Left renal pelvis (tissue), 4 donors: ENCODE results near the gene PRPSAP2. TPM values are rescaled to one million over a fixed set of nuclear protein-coding genes. Genes with fewer than 3 reads are reported as not detected.
"Not testable (repeated sequence)": the region's sequence is repeated elsewhere in the genome, so short reads cannot be mapped to it uniquely, and the experiment has no call there.

ENCODE experiments used
- DNase-seq, 4 donors: peaks; one replicate each; pipeline ENCODE4 v3.0.0-alpha.2; 2013; ENCODE audit warnings: low read depth in 4 of 4, low spot score in 3 of 4
- polyA plus RNA-seq, 4 donors: library from polyadenylated mRNA; unstranded; fragments of 120-200 nt; gene quantifications; one replicate each; pipeline ENCODE4 v1.2.1, GENCODE V29; 2013; ENCODE audit not compliant: insufficient read length in 4 of 4

The PRPSAP2 gene
- polyA plus RNA-seq, 4 donors = 46.6 to 64.1 (median 58.1) TPM

- DNase-seq = no peak
These were observed 30.9 kb downstream of the PRPSAP2 start for GRCh38 chr17:18888766-18889290.

GRCh38 chr17:18889658-18890057, 31.7 kb downstream of the PRPSAP2 start:
- no peak for DNase-seq

DNA sequence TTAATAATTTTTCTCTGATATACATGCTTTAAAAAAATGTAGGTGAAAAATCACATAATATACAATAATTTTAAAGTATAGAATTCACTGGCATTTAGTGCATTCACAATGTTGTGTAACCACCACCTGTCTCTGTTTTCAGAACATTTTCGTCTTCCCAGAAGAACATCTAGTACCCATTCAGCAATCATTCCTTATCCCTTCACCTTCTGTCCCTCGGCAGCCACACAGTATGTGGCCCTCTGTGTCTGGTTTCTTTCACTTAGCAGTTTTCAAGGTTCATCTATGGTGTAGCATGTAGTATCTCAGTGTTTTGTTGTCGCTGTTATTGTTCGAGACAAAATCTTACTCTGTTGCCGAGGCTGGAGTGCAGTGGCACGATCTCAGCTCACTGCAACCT, 33.6 kb downstream of the PRPSAP2 start:
- DNase-seq = no peak

- no peak for DNase-seq
These were observed 38.2 kb downstream of the PRPSAP2 start for GRCh38 chr17:18896146-18896545.

DNA sequence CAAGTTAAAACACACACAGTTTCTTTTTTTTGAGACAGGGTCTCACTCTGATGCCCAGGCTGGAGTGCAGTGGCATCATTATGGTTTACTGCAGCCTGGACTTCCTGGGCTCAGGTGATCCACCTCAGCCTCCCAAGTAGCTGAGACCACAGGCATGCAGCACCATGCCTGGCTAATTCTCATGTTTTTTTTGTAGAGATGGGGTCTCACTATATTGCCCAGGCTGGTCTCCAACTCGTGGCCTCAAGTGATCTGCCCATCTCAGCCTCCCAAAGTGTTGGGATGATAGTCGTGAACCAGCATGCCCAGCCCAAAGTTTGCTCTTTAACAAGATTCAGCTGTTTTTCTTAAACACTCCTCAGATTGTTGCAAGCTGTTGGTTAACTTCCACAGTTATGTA, 39.0 kb downstream of the PRPSAP2 start:
- no peak for DNase-seq

DNA sequence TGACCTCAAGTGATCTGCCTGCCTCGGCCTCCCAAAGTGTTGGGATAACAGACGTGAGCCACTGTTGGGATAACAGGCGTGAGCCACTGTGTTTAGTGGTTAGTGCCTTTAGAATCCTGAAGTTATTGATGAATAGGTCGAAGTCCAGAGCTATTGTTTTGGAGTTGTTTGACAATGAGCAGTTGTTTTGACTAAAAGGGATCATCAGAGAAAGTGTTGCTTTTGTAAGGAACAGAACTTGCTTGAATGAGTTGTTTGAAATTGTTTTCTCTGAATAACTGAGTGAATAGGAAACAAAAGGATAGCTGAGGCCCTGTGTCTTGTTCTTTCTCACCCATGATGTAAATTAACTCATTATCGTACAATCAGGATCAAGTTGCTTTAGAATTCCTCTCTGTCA, 46.6 kb downstream of the PRPSAP2 start:
- DNase-seq = no peak

DNA sequence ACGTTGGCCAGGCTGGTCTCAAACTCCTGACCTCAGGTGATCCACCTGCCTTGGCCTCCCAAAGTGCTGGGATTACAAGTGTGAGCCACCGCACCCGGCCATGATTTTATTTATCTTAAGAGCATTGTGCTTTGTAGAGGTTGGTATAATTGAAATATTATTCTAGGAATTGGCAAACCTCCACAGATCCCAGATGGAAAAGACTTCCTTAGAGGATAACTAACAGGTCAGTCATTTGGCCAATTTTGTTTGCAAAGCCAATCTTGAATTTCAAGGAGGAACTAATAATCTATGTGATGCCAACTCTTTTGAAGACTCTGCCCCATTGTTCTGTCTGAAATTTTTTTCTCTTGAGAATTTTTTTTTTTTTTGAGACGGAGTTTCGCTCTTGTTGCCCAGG, 47.3 kb downstream of the PRPSAP2 start:
- DNase-seq = no peak

DNA sequence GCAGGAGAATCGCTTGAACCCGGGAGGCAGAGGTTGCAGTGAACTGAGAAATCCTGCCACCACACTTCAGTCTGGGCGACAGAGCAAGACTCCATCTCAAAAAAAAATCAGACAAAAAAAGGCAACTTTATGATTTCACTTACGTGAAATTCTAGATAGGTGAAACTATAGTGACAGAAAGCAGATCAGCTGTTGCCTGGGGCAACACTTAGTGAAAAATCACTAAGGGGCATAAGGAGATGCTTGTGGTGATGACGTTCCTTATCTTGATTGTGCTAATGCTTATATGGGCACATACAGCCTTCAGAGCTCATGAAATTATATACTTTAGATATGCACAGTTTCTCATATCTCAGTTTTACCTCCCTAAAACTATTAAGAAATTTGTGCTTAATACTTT, 52.4 kb downstream of the PRPSAP2 start:
- DNase-seq = no peak

- no peak for DNase-seq
These were observed 53.0 kb downstream of the PRPSAP2 start for GRCh38 chr17:18910881-18911280.

GRCh38 chr17:18916816-18917500, 59.0 kb downstream of the PRPSAP2 start:
- no peak for DNase-seq

- no peak for DNase-seq
These were observed 59.6 kb downstream of the PRPSAP2 start for GRCh38 chr17:18917506-18918032.

DNA sequence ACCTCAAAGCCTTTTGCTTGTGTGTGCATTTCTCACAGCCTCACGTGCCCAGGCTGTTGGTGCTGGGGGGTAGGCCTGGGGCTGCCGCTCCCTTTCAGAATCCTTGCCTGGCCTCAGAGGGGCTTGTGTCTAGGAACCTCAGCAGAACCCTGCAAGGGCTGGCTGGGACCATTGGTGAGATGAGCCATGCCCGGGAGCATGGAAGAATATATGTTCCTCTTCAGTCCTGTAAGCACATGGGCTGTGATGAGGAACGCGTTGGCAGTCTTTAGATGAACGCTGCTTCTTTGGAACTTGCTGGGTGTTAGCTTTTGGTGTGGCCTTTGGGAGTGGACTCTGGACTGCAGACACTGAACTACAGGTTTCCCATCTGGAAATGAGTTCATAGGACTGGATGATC, 62.0 kb downstream of the PRPSAP2 start:
- DNase-seq = no peak

DNA sequence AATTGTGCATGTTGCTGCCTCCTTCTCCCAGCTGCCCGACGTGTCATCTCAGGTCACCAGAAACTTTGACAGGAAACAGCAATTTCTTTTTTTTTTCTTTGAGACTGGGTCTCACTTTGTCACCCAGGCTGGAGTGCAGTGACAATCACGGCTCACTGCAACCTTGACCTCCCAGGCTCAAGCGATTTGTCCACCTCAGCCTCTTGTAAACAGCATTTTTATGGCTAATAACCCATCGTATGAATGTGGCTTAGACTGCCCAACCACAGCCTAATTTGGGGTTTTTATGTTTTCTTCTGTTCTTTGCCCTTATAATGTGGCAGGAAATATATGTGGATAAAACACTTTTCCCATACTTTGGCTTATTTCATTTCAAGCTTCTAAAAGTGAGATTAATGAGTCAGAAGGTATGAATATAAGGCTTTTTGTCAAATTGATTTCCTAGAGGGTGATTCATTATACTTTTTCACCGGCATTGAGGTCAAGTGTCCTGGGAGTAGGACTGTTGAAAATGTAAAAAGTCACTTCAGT, 63.0 kb downstream of the PRPSAP2 start:
- DNase-seq = no peak

DNA sequence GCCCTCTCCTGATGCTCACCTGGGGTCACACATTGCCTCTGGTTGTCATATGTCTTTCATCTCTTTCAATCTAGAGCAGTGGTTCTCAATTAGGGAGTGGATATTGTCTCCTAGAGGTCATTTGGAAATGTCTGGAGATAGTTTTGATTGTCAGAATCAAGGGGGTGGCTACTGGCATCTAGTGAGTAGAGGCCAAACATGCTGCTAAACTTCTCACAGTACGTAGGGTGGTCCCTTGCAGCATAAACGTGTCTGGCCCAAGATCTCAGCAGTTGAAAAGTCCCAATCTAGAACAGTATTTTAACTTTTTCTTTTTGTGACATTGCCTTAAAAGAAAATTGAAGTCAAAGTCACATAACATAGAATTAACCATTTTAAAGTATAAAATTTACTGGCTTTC, 63.6 kb downstream of the PRPSAP2 start:
- no peak for DNase-seq

- no peak for DNase-seq
These were observed 64.1 kb downstream of the PRPSAP2 start for GRCh38 chr17:18921912-18922451.

DNA sequence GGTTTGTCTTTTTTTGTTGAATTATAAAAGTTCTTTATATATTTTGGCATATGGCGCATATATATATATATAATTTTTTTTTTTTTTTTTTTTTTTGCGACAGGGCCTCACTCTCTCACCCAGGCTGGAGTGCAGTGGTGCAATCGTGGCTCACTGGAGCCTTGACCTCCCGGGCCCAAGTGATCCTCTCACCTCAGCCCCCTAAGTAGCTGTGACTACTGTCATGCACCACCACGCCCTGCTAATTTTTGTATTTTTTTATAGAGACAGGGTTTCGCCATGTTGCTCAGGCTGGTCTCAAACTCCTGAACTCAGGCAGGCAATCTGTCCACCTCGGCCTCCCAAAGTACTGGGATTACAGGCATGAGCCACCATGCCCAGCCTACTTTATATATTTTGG, 64.7 kb downstream of the PRPSAP2 start:
- not testable (repeated sequence) for DNase-seq

- no peak for DNase-seq
These were observed 67.3 kb downstream of the PRPSAP2 start for GRCh38 chr17:18925187-18925586.

DNA sequence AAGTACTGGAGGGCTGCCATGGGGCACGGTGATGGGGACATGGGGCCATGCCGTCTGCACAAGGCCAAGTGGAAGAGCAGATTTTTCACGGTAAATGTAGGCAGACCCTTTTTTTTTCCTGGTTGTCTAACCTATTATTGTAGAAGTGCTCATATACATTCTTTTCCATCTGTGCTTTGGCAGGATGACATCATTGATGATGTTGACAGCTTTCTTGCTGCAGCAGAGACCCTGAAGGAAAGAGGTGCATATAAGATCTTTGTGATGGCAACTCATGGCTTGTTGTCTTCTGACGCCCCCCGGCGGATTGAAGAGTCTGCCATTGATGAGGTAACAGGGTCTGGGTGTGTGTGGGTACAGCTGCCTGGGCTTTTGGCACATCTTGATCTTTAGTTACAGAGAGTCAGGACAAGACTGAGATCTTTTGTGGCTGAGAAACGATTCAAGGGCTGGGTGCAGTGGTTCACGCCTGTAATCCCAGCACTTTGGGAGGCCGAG, 70.7 kb downstream of the PRPSAP2 start:
- DNase-seq = no peak

DNA sequence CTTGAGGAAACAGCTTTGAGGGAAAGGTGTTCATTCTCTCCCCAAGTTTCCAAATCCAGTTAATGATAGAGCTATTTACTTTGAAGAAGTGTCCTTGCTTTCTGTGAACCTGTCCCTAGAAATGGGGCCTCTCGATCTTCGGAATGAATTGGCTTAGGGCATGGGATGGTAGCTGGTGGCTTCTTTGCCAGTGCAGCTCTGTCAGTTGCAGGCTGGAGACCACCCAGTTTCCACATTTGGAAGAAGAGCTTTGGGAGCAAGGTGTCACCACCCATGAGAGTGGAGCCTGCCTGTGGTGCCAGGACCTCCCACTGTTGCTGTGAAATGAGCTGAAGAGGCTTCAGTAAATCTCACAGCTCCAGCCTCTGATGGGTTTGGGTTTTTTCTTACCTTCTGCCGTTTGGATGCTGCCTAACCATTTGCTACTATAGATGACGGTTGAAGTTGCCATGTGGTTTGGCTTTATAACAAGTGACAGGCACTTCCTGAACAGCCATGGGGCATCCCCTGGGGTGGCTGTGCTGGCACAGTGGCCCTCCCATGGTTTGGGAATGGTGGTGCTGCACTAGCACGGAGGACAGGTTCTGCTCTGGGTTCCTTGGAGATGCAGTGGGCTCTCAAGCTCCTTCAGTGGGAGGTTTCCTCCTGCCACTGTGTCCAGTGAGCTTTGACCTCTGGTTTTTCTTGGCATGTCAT, 74.6 kb downstream of the PRPSAP2 start:
- no peak for DNase-seq

GRCh38 chr17:18933102-18934058, 75.4 kb downstream of the PRPSAP2 start:
- DNase-seq = no peak
